Measurements from ENCODE around the gene SMIM1.

GRCh38 chr1:3776231-3776961, 3.8 kb downstream of the SMIM1 start:
- TF ChIP-seq CTCF (IDR thresholded peaks at IDR 0.05; ENCODE audit: low read depth, low read length, poor library complexity, severe bottlenecking) (no peak), EZH2phosphoT487 (IDR thresholded peaks at IDR 0.05; ENCODE audit: borderline replicate concordance, low read length) (no peak)
